ENCODE data around the gene KCNJ16. TPM values are rescaled to one million over a fixed set of nuclear protein-coding genes. Genes with fewer than 3 reads are reported as not detected.

Gene KCNJ16
- total and polyA plus RNA-seq, 2 of the 13 experiments (the other 11 are each of a cell fraction or from before 2014, with no cell fraction given) = not detected

DNA sequence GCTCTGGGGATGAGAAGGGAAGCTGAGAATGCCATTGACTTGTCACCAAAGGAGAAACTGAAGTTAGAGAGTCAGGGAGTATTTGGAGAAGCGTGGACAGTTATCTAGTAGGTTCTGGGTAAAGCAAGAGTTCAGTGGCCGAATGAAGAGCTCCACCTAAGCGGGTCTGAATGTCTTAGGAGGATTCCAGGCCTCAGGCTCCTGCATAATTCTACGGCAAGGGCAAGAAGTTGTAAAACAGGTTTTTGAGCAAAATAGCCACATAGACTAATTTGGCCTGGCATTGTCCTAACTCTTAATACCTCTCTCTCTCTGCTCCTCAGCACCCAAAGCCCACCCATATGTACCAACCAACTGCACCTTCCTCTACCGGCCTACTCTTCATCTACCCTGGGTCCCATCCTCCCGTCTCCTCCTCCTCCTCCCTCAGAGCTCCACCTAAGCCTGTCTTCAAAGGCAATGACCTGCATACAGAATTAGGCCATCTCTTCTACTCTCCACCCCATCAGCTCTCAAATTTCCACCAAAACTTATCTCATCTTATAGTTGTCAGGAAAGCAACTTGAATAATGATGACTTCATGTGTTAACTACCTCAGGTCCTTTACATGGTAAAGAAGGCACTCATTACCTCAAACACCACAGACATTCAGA lies 52.3 kb downstream of the KCNJ16 start:
- intact Hi-C loops (cut with micrococcal nuclease; ENCODE audit: unreplicated experiment) = no loop called here

GRCh38 chr17:70128727-70129238 lies 53.8 kb downstream of the KCNJ16 start:
- in situ Hi-C loops (cut with HindIII; ENCODE audit: extremely low pct_ligation_motif_present, low pct_unique_long_range_greater_than_20kb) = no loop called here
- CTCF ChIA-PET (ENCODE audit: low intra/inter-chr PET ratio, low total read pairs) = no interaction called here
- no peak for FAIRE-seq
- no peaks in the 10 kb centered on the region for H3K4me1 ChIP-seq (ENCODE audit: insufficient read depth, low read length)
- H4K20me1 ChIP-seq (ENCODE audit: insufficient read depth, low read length) = no peaks in the 10 kb centered on the region
- H3K9me3 ChIP-seq (ENCODE audit: low read length) = peaks cover 8% of the 10 kb centered on the region
- BruUV-seq (replicated peaks) = no TSS peak
- POLR2A ChIA-PET = no interaction called here
- no peaks in the 10 kb centered on the region for H3K27me3 ChIP-seq (ENCODE audit: control insufficient read depth in 1 of 2, insufficient read depth in 2 of 2, low read length in 2 of 2)
- TF ChIP-seq TSC22D2 (CRISPR knock-in tag; IDR thresholded peaks at IDR 0.05; ENCODE audit: borderline replicate concordance) = no peak
- no peak for TF ChIP-seq ZNF614 (CRISPR knock-in tag; IDR thresholded peaks at IDR 0.05; ENCODE audit: borderline replicate concordance)
- no peak for TF ChIP-seq SP4 (CRISPR knock-in tag; IDR thresholded peaks at IDR 0.05)
- TF ChIP-seq HCFC1 (IDR thresholded peaks at IDR 0.05; ENCODE audit: low read depth, low read length) = no peak
- no peak for TF ChIP-seq ZNF160 (CRISPR knock-in tag; IDR thresholded peaks at IDR 0.05)
- no peak for TF ChIP-seq BRCA1 (CRISPR knock-in tag; IDR thresholded peaks at IDR 0.05)
- no peak for TF ChIP-seq SMYD3 (CRISPR knock-in tag; IDR thresholded peaks at IDR 0.05)
- TF ChIP-seq MXD4 (CRISPR knock-in tag; IDR thresholded peaks at IDR 0.05) = no peak
- TF ChIP-seq ZNF772 (CRISPR knock-in tag; IDR thresholded peaks at IDR 0.05) = no peak
- TF ChIP-seq, protein P1, sequence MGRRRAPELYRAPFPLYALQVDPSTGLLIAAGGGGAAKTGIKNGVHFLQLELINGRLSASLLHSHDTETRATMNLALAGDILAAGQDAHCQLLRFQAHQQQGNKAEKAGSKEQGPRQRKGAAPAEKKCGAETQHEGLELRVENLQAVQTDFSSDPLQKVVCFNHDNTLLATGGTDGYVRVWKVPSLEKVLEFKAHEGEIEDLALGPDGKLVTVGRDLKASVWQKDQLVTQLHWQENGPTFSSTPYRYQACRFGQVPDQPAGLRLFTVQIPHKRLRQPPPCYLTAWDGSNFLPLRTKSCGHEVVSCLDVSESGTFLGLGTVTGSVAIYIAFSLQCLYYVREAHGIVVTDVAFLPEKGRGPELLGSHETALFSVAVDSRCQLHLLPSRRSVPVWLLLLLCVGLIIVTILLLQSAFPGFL (CRISPR knock-in tag; IDR thresholded peaks at IDR 0.05) = no peak
- TF ChIP-seq, protein P2, sequence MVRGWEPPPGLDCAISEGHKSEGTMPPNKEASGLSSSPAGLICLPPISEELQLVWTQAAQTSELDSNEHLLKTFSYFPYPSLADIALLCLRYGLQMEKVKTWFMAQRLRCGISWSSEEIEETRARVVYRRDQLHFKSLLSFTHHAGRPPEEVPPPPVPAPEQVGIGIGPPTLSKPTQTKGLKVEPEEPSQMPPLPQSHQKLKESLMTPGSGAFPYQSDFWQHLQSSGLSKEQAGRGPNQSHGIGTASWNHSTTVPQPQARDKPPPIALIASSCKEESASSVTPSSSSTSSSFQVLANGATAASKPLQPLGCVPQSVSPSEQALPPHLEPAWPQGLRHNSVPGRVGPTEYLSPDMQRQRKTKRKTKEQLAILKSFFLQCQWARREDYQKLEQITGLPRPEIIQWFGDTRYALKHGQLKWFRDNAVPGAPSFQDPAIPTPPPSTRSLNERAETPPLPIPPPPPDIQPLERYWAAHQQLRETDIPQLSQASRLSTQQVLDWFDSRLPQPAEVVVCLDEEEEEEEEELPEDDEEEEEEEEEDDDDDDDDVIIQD (CRISPR knock-in tag; IDR thresholded peaks at IDR 0.05; ENCODE audit: low read depth) = no peak
- H3K4me2 ChIP-seq (ENCODE audit: low read depth, low read length) = no peak overlapping the region
- no peaks in the 10 kb centered on the region for H3K79me2 ChIP-seq (ENCODE audit: insufficient read depth, low read length)
- no peak overlapping the region for H2AFZ ChIP-seq (ENCODE audit: low read length)
- 79% methylated on average over 23 of the region's 23 CpGs for WGBS (ENCODE audit: low lambda C conversion rate)
- no peak for DNase-seq (ENCODE audit: low spot score)
- no peak overlapping the region for H3K4me3 ChIP-seq (replicated peaks in 1 of 3; ENCODE audit: insufficient read depth in 1 of 3, low read depth in 2 of 3, low read length in 3 of 3)
- H3K9ac ChIP-seq (ENCODE audit: insufficient read depth, low read depth, low read length) = no peak overlapping the region
- intact Hi-C loops (cut with micrococcal nuclease; ENCODE audit: unreplicated experiment) = no loop called here
- no peak overlapping the region for H3K27ac ChIP-seq (ENCODE audit: extremely low read length, insufficient read depth, low read length)
- no peak for ATAC-seq
- H3K36me3 ChIP-seq (replicated peaks in 1 of 2; ENCODE audit: control insufficient read depth in 1 of 2, insufficient read depth in 2 of 2, low read length in 2 of 2) = no peaks in the 10 kb centered on the region

More for the DNA sequence above, 52.3 kb downstream of the KCNJ16 start:
- ChIA-PET CTCF (ENCODE audit: low intra/inter-chr PET ratio, low total read pairs) (no interaction called here), POLR2A (no interaction called here)
- no peaks in the 10 kb centered on the region for H3K4me1 ChIP-seq (ENCODE audit: insufficient read depth, low read length)
- no peak for TF ChIP-seq ZNF335 (CRISPR knock-in tag; IDR thresholded peaks at IDR 0.05)
- no peak overlapping the region for H3K27ac ChIP-seq (ENCODE audit: extremely low read length, insufficient read depth, low read length)
- H4K20me1 ChIP-seq (ENCODE audit: insufficient read depth, low read length) = no peaks in the 10 kb centered on the region
- H3K36me3 ChIP-seq (replicated peaks in 1 of 2; ENCODE audit: control insufficient read depth in 1 of 2, insufficient read depth in 2 of 2, low read length in 2 of 2) = no peaks in the 10 kb centered on the region
- H3K79me2 ChIP-seq (ENCODE audit: insufficient read depth, low read length) = no peaks in the 10 kb centered on the region
- H3K9ac ChIP-seq (ENCODE audit: insufficient read depth, low read depth, low read length) = no peak overlapping the region
- BruUV-seq (replicated peaks) = no TSS peak
- ATAC-seq (no peak), FAIRE-seq (no peak), DNase-seq (ENCODE audit: low spot score) (no peak)
- no peak overlapping the region for H3K4me2 ChIP-seq (ENCODE audit: low read depth, low read length)
- H2AFZ ChIP-seq (ENCODE audit: low read length) = no peak overlapping the region
- peaks cover 18% of the 10 kb centered on the region for H3K9me3 ChIP-seq (ENCODE audit: low read length)
- in situ Hi-C loops (cut with HindIII; ENCODE audit: extremely low pct_ligation_motif_present, low pct_unique_long_range_greater_than_20kb) = no loop called here
- WGBS (ENCODE audit: low lambda C conversion rate) = 11% methylated on average over 6 of the region's 6 CpGs
- no peaks in the 10 kb centered on the region for H3K27me3 ChIP-seq (ENCODE audit: control insufficient read depth in 1 of 2, insufficient read depth in 2 of 2, low read length in 2 of 2)
- no peak overlapping the region for H3K4me3 ChIP-seq (replicated peaks in 1 of 3; ENCODE audit: insufficient read depth in 1 of 3, low read depth in 2 of 3, low read length in 3 of 3)

All from HepG2 (cell line).